OCI-LY1 (cell line): ENCODE results near the gene C1orf52.

Experiments used
- H2AFZ ChIP-seq: fragments of 200-600 bp; sonication (generic), shearing (Covaris generic); 2 replicates; pipeline ENCODE4 v1.6.0; 2014; ENCODE audit warnings: antibody characterized with exemption, mild to moderate bottlenecking, low read length
- H3F3A ChIP-seq: fragments of 200-600 bp; sonication (generic), shearing (Covaris generic); 2 replicates; pipeline ENCODE4 v1.6.0; 2014; ENCODE audit warnings: mild to moderate bottlenecking, antibody characterized with exemption, low read length, moderate library complexity; ENCODE audit not compliant: insufficient read depth
- H3K27ac ChIP-seq: fragments of 200-600 bp; sonication (generic); 2 replicates; pipeline ENCODE4 v1.5.1; 2014; ENCODE audit warnings: low read length, mixed run types, mild to moderate bottlenecking, low read depth; ENCODE audit not compliant: poor library complexity, severe bottlenecking
- H3K27me3 ChIP-seq: fragments of 200-600 bp; sonication (generic); 2 replicates; pipeline ENCODE4 v1.6.0; 2014; ENCODE audit warnings: antibody characterized with exemption, mild to moderate bottlenecking, low read length, moderate library complexity; ENCODE audit not compliant: insufficient read depth
- H3K36me3 ChIP-seq: fragments of 200-600 bp; sonication (generic); 2 replicates; pipeline ENCODE4 v1.6.1; 2014; ENCODE audit warnings: mild to moderate bottlenecking, antibody characterized with exemption, low read length, moderate library complexity, mixed read lengths; ENCODE audit not compliant: insufficient read depth
- H3K4me1 ChIP-seq: fragments of 200-600 bp; sonication (generic); 2 replicates; pipeline ENCODE4 v1.5.1; 2014; ENCODE audit warnings: mild to moderate bottlenecking, low read length, moderate library complexity; ENCODE audit not compliant: insufficient read depth, severe bottlenecking
- H3K4me2 ChIP-seq: fragments of 200-600 bp; sonication (generic), shearing (Covaris generic); 2 replicates; pipeline ENCODE4 v1.6.1; 2014; ENCODE audit warnings: low read length
- H3K4me3 ChIP-seq: fragments of 200-600 bp; sonication (generic); 2 replicates; pipeline ENCODE4 v1.5.1; 2014; ENCODE audit warnings: low read length, low read depth, mild to moderate bottlenecking, mixed read lengths; ENCODE audit not compliant: poor library complexity, severe bottlenecking
- H3K79me2 ChIP-seq: fragments of 200-600 bp; shearing (Covaris generic); 2 replicates; pipeline ENCODE4 v1.6.1; 2016; ENCODE audit warnings: mixed run types, low read length, mixed read lengths; ENCODE audit not compliant: insufficient read depth
- H3K9ac ChIP-seq: fragments of 200-600 bp; sonication (generic), shearing (Covaris generic); 2 replicates; pipeline ENCODE4 v1.6.1; 2014; ENCODE audit warnings: mild to moderate bottlenecking, low read length, mixed read lengths
- H3K9me2 ChIP-seq: fragments of 200-600 bp; sonication (generic), shearing (Covaris generic); 2 replicates; pipeline ENCODE4 v1.6.1; 2014; ENCODE audit warnings: low read depth, mild to moderate bottlenecking, low read length, mixed read lengths
- H3K9me3 ChIP-seq: fragments of 200-600 bp; shearing (Covaris generic); 2 replicates; pipeline ENCODE4 v1.6.1; 2014; ENCODE audit warnings: low read length, mixed read lengths
- H4K20me1 ChIP-seq: fragments of 200-600 bp; sonication (generic), shearing (Covaris generic); 2 replicates; pipeline ENCODE4 v1.6.0; 2016; ENCODE audit warnings: mild to moderate bottlenecking, low read length; ENCODE audit not compliant: insufficient read depth
- CTCF ChIP-seq: fragments of 200-600 bp; sonication (generic), shearing (Covaris generic); IDR thresholded peaks from 2 replicates; pipeline ENCODE4 v1.5.1; 2017; ENCODE audit warnings: mild to moderate bottlenecking, antibody characterized with exemption, low read length, moderate library complexity, mixed read lengths
- EZH2 ChIP-seq: fragments of 200-600 bp; sonication (generic), shearing (Covaris generic); IDR thresholded peaks from 2 replicates; pipeline ENCODE4 v1.8.0; 2017; ENCODE audit warnings: borderline replicate concordance, mixed run types, mild to moderate bottlenecking, antibody characterized with exemption, low read length, moderate library complexity, mixed read lengths

Gene C1orf52

GRCh38 chr1:85295654-85296053, 36.2 kb upstream of the C1orf52 start:
- no peak overlapping the region for H3K4me3 ChIP-seq
- no peaks in the 10 kb centered on the region for H3K36me3 ChIP-seq
- no peaks in the 10 kb centered on the region for H3K9me2 ChIP-seq
- H2AFZ ChIP-seq: no peak overlapping the region
- peaks cover under 1% of the 10 kb centered on the region for H3K4me1 ChIP-seq
- no peak overlapping the region for H3K9ac ChIP-seq
- no peaks in the 10 kb centered on the region for H3F3A ChIP-seq
- no peaks in the 10 kb centered on the region for H3K9me3 ChIP-seq
- no peaks in the 10 kb centered on the region for H4K20me1 ChIP-seq
- TF ChIP-seq CTCF: no peak
- no peak for TF ChIP-seq EZH2
- no peak overlapping the region for H3K27ac ChIP-seq
- no peaks in the 10 kb centered on the region for H3K79me2 ChIP-seq
- H3K4me2 ChIP-seq: no peak overlapping the region
- H3K27me3 ChIP-seq: no peaks in the 10 kb centered on the region

DNA sequence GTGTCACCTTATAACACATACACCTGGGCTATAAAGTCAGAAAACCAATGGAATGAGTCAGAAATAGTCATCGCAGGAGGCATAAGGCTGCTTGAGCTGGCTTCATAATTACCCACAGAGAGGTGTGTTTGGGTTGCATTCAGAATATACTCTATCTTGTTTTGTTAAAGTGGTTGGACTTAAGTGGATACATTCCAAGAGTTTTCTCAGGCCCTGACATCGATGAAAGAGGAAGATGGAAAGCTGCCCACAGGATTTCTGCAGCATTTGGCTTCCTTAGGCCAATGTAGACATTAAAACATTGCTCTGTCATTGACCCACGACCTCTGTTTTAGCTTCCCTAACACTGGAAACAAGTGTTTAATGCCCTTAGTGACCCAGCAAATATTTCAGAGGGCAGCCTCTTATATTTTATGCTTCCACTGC, 35.6 kb upstream of the C1orf52 start:
- no peaks in the 10 kb centered on the region for H3K27me3 ChIP-seq
- no peak overlapping the region for H3K27ac ChIP-seq
- H2AFZ ChIP-seq: no peak overlapping the region
- no peaks in the 10 kb centered on the region for H3K9me3 ChIP-seq
- H3K79me2 ChIP-seq: no peaks in the 10 kb centered on the region
- H3K9ac ChIP-seq: no peak overlapping the region
- no peaks in the 10 kb centered on the region for H4K20me1 ChIP-seq
- H3K9me2 ChIP-seq: no peaks in the 10 kb centered on the region
- peaks cover 7% of the 10 kb centered on the region for H3K4me1 ChIP-seq
- H3K36me3 ChIP-seq: no peaks in the 10 kb centered on the region
- H3F3A ChIP-seq: no peaks in the 10 kb centered on the region
- no peak overlapping the region for H3K4me3 ChIP-seq
- H3K4me2 ChIP-seq: no peak overlapping the region
- no peak for TF ChIP-seq CTCF
- TF ChIP-seq EZH2: no peak

- Histone ChIP-seq H3K27me3 (no peaks in the 10 kb centered on the region), H3K4me3 (no peak overlapping the region), H3K9me2 (no peaks in the 10 kb centered on the region), H3K36me3 (no peaks in the 10 kb centered on the region), H4K20me1 (no peaks in the 10 kb centered on the region), H3K79me2 (no peaks in the 10 kb centered on the region), H3K4me1 (peaks cover 15% of the 10 kb centered on the region), H3F3A (no peaks in the 10 kb centered on the region), H3K9me3 (no peaks in the 10 kb centered on the region), H3K27ac (no peak overlapping the region), H3K4me2 (no peak overlapping the region), H2AFZ (no peak overlapping the region), H3K9ac (no peak overlapping the region)
- TF ChIP-seq EZH2 (no peak), CTCF (no peak)
Observed at GRCh38 chr1:85290826-85291225, 31.4 kb upstream of the C1orf52 start.
